ENCODE measurements around the gene RAP1GAP.
"Not testable (repeated sequence)": the region's sequence is repeated elsewhere in the genome, so short reads cannot be mapped to it uniquely, and the experiment has no call there.

Gene RAP1GAP

DNA sequence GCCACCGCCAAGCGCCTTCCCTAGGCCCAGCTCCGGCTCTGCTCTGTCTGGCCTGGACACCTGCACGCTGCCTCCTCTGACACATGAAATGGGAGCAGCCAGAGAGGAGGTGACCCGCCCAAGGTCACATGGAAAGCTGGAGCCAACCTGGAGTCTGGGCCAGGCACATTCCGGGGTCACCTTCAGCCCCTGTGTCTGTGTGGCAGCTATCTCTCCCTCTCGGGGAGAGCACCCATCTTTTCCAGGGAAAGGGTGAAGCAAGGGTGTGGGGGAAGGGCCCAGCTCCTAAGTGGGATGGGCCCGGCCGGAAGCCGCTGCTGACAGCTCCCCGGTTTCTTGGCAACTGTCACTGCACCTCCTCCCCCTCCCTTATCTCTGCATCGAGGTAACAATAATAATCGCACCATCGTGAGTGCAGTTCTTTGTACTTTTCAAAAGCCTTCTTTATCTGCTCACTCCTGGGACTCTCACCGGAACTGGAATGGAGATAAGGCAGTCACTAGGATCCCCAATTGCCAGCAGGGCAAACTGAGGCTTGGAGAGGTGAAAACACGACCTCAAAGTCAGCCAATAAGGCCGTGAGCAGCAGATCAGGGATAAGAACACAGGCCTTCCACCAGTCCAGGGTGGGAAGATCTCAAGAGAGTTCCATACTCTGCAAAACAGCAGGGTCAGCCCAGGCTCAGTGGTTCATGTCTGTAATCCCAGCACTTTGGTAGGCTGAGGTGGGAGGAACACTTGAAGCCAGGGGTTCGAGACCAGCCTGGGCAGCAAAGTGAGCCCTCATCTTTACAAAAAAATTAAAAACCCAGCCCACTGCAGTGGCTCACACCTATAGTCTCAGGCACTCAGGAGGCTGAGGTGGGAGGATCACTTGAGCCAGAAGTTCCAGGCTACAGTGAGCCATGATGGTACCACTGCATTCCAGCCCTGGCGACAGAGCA is 36.9 kb downstream of the RAP1GAP start:
- H3K4me3 ChIP-seq (ENCODE audit: low read depth, low read length): no peak overlapping the region
- no peak for DNase-seq (ENCODE audit: low read depth)

DNA sequence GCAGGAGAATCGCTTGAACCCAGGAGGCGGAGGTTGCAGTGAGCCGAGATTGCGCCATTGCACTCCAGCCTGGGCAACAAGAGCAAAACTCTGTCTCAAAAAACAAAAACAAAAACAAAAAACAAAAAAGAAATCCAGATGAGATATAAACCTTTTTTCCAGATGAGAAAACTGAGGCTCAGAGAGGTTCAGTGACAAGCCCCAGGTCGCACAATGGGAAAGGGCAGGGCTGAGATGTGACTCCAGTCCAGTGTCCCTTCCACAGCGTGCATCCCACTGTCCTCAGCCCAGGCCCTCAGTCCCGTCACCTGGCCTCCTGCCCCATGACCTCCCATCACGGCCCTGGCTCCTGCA is 37.6 kb downstream of the RAP1GAP start:
- not testable (repeated sequence) for DNase-seq (ENCODE audit: low read depth); H3K4me3 ChIP-seq (ENCODE audit: low read depth, low read length)

DNA sequence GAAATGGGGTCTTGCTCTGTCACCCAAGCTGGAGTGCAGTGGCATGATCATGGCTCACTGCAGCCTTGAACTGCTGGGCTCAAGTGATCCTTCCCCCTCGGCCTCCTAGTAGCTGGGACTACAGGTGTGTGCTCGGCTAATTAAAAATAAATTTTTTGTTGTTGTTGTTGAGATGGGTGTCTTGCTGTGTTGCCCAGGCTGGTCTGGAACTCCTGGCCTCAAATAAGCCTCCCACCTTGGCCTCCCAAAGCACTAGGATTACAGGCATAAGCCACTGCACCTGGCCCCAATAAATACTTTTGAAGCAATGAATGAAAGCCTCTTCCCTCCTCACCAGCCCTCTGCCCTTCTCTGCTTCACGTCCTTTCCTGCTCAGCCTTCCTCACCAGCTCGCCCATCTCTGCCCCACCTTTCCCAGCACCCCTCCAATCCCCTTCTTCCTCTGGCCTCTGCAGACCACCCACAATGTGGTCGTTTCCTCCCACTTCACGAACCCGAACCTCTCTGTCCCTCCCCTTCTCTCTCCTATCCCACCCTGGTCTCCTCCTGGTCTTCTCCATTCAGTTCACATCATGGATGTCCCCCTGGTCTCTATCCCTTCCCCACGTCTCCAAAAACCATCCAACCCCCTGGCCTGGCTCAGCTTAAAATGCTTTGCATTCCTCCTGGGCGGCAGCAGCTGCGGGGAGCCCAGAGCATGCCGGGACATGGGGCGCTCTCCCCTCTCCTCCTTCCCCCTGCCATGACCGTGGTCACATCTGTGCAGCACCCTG is 38.4 kb downstream of the RAP1GAP start:
- no peak for DNase-seq (ENCODE audit: low read depth)
- H3K4me3 ChIP-seq (ENCODE audit: low read depth, low read length): no peak overlapping the region

DNA sequence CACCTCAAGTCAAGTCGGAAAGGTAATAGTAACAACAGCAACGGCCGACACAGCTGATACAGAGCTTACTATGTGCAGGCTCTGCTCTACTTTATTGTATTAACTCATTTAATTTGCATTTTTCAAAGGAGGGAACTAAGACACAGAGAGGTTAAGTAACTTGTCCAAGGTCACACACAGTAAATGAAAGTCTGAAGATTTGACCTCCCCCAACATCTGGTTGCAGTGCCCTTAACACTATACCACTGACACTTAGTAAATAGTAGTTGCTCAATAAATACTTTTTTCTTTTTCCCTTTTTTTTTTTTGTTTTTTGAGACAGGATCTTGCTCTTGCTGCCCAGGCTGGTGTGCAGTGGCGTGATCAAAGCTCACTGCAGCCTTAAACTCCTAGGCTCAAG is 39.2 kb downstream of the RAP1GAP start:
- no peak for DNase-seq (ENCODE audit: low read depth)
- H3K4me3 ChIP-seq (ENCODE audit: low read depth, low read length): no peak overlapping the region

DNA sequence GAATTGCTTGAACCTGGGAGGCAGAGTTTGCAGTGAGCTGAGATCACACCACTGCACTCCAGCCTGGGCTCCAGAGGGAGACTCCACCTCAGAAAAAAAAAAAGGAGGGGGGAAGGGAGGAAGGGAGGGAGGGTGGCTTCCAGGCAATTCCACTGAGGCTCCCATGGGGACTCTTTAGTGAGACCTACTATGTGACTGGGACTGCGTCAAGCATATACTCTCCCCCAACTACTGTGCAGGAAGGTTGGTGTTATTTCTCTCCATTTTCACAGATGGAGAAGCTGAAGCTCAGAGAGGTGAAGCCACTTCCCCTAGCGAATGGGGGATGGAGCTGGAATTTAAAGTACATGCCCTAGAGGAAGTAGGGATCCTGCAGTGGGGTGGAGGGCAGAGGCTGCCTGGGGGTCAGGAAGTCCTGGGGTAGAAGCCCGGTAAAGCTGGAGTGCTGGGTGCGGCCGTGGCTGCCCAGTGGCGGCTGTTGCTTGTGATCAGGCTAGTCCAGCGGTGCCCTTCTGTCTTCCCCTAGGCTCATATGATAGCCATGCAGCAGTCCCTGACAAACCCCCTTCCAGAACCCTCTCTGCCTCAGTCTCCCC is 40.3 kb downstream of the RAP1GAP start:
- DNase-seq (ENCODE audit: low read depth): no peak
- no peak overlapping the region for H3K4me3 ChIP-seq (ENCODE audit: low read depth, low read length)

DNA sequence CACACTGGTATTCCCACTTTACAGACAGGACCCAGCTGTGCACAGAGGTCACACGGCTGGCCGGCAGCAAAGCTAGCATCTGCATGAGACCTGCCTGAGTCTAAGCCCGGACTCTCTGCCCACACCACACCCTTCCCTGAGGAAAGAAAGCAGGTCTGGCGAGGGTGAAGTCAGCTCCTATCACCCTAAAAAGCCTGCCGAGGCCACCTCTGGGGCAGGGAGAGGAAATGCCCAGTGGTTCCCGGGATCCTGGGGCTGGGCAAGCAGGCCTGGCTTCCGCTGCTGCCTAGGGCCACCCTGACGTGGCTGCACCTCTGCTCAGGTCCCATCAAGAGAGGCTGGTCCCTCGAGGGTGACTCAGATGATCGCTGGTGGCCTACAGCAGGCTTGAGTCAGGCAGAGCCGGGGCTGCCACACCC is 42.2 kb downstream of the RAP1GAP start:
- no peak for DNase-seq (ENCODE audit: low read depth)
- H3K4me3 ChIP-seq (ENCODE audit: low read depth, low read length): no peak overlapping the region

DNA sequence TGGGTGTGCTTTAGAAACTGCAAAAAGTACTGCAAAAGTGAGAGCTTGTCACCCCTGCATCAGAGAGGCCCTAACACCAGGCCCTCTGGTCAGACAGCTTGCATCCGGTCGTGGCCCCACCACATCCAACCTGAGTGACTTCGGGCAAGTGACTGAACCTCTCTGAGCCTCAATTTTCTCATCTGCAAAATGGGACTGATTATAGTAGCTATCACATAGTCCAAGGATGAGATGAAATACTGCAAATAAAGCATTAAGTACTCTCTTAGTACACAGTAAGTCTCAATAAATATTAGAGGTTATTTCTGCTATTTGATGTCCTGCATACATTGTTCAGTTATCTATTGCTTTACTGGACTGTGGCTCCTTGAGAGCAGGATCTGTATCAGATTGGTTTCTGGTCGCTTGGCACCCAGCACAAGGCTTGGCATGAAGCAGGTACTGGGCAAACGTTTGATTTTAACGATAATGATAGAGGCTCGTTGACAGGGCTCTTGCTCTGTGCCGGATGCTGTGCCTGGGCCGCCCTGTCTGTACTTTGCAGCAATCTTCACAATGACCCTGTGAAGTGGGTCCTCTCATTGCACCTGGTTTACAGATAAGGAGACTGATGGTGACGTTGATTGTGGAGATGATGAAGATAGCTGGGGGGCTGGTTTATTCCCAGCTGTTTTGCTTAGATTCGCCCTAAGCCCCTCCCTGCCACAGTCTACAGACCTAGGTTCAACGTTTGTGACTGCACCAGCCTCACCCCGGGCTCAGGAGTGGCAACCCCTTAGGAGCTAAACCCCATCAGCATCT is 43.6 kb downstream of the RAP1GAP start:
- no peak for DNase-seq (ENCODE audit: low read depth)
- H3K4me3 ChIP-seq (ENCODE audit: low read depth, low read length): no peak overlapping the region

DNA sequence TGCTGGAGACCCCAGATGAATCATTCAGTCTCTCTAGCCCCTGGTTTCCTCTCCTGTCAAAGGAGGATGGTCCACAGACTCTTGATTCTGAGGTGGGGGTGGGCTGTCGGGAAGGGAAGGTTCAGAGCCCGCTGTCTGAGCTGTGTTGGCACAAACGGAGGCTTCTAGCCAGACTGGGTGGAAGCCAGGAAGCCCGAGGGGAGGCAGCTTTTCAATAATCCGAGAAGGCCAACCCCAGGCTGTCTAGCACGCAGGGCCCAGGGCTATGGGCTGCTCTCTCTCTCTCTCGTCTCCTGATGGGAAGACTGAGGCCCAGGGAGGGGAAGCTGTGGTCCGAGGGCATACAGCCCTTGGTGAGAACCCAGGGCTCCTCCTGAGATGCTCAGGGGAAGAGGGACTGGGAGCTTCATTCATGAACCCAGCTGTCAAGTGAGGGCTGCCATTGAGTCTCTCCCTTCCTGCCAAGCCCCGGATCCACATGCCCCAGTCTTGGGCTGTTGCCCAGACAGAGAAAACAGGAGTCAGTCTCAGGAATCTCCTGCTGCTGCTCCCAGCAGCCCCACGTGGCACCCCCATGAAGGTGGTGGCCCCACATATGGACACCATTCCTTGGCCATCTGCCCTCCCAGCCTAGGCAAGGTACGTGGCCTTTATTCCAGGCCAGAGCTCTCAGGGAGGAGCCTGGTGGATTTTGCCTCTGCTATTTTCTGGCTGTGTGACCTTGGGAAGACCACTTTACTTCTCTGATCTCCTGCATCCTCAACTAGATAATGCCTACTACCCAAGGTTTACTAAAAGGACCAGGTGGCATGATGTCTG is 44.4 kb downstream of the RAP1GAP start:
- no peak for DNase-seq (ENCODE audit: low read depth)
- no peak overlapping the region for H3K4me3 ChIP-seq (ENCODE audit: low read depth, low read length)

DNA sequence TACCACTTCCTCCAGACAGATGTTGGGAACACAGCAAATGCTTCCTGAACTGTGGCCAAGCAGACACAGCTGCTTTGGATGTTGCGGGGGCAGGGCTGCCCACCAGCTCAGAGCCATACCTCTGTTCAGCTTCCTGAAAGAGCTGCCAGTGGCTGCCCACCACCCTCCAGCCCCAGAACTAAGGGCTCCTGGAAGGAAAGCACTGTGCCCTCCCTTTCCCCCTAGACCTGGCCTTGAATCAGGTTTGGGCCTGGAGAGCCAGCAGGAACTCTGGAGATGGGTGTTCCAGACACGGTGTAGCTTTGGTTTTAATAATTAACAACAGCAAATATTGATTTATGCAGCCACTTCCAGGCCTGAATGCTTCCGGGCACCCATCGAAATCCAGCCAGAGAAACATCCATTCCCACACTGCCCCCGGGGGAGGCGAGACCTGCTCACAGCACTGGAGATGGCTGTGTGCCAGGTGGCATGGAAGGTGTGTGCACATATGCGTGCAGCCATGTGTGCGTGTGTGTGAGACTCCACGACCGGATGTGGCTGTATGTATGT is 45.7 kb downstream of the RAP1GAP start:
- H3K4me3 ChIP-seq (ENCODE audit: low read depth, low read length): no peak overlapping the region
- DNase-seq (ENCODE audit: low read depth): no peak

DNA sequence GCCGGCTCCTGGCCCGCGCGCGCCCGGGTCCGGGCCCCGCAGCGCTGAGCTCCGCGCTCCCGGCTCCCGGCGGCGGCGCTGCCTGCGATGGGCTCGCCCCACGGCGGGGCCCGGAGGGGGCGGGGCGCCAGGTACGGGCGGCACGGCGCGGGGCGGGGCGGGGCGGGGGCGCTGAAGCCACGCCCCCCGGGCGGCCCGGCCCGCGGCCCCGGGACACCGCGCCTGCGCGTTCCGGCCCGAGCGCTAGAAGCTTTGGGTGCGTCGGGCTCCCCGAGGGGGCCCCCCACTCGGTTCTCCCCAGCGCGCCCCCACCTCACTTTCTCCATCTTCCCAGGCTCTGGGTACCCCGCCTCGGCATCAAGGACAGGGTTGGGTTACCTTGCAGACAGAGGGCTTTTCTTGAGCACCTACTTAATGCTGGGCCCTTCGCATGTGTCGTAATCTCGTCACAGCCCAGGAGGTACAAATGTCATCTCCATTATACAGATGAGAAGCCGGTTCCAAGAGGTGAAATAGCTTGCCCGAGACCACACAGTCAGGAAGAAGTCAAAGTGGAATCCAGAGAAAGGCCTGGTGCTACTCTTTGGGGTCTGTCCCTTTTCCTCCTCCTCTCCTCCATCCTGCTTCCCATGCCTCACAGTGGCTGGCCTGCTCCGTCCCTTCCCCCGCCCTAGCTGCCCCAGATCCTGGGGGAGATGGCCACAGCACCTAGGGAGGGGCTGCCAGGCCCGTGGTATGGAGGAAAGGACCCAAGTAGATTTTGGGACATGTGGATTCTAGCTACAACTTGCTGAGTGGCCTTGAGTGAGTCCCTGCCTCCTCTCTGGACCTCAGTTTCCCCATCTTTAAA is 46.5 kb downstream of the RAP1GAP start:
- DNase-seq (ENCODE audit: low read depth): no peak
- peak overlapping the region; percentile 40 for H3K4me3 ChIP-seq (ENCODE audit: low read depth, low read length)

DNA sequence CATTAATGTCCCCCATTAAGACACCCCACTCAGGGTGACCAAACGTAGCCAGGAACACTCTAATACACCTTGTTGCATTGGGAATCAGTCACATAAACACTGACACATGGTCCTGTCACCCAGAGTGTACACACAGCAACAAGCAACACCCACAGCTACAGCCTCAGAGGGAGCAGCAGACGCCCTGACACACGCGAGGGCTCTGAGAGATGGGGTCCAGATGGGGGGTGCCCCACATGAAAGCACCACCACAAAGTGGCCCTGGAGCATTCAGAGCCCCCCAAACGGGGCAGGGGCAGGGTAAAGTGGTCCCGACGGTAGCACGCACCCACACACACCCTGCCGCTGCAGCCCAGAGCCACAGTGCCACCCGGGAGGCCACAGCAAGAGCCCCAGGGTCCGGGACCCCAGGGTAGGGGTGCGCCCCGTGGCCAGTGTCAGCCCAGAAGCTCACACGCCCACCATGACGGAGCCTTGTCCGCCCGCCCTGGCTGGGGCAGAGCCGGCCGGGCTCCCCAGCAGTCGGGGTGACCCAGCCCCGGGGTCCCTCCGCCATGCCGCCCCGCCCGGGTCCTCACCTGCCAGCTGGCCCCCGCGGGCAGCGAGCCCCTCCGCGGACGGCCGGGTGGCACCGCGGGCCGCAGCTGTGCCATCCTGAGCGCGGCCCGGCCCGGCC is 47.3 kb downstream of the RAP1GAP start:
- DNase-seq (ENCODE audit: low read depth): no peak
- peak overlapping the region; percentile 15 for H3K4me3 ChIP-seq (ENCODE audit: low read depth, low read length)

DNA sequence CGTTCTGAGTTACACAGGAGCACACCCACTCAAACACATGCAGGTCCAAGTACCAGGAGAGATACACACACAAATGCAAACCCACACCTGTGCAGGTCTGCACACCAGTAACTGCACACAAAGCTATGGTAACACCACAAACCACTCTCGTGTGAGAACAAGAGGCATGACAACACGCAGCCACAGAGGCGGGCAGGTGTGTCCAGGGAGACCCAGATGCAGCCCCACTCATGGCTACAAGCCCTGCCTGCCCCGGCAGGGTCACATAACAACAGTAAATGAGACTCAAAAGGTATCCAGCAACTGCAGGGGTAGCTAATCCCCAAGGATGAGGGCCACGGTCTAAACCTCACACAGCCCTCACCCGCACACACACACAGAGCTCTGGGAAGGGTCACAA is 48.1 kb downstream of the RAP1GAP start:
- no peak overlapping the region for H3K4me3 ChIP-seq (ENCODE audit: low read depth, low read length)
- DNase-seq (ENCODE audit: low read depth): no peak

DNA sequence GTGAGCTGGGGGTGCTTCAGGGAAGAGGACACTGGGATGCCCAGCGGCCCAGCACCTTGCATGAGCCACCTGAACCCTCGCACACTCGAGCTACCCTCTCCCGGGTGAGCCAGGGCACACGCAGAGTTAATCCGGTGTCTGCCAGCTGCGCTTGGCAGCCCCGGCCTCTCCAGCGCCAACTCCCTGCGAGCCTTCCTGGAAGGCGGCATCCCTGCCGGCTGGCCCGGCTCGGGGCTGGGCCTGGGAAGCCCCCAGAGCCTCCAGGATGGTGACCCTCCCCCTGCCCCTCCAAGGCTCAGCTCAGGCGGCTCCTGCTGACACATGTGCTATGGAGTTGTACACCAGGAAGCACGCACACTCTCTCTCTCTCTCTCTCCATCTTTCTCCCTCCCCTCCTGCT is 48.7 kb downstream of the RAP1GAP start:
- no peak for DNase-seq (ENCODE audit: low read depth)
- no peak overlapping the region for H3K4me3 ChIP-seq (ENCODE audit: low read depth, low read length)

DNA sequence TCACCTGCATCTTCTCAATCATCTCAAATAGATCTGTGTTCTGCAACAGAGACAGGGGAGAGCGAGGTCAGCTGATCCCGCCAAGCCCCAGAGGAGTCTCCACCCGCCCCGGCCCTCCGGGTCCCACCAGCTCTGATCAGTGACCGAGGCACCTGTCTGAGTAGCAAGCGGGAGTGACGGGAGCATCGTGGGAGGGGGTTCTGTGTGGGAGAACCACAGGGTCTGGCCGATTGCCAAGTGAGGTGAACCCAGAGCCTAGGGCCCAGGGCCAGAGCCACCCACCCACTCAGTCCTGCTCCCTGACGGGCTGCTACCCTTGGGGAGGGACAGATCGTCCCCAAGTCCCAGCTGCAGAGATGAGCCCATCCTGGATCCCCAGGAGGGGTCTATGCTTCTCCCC is 49.1 kb downstream of the RAP1GAP start:
- H3K4me3 ChIP-seq (ENCODE audit: low read depth, low read length): no peak overlapping the region
- DNase-seq (ENCODE audit: low read depth): no peak

DNA sequence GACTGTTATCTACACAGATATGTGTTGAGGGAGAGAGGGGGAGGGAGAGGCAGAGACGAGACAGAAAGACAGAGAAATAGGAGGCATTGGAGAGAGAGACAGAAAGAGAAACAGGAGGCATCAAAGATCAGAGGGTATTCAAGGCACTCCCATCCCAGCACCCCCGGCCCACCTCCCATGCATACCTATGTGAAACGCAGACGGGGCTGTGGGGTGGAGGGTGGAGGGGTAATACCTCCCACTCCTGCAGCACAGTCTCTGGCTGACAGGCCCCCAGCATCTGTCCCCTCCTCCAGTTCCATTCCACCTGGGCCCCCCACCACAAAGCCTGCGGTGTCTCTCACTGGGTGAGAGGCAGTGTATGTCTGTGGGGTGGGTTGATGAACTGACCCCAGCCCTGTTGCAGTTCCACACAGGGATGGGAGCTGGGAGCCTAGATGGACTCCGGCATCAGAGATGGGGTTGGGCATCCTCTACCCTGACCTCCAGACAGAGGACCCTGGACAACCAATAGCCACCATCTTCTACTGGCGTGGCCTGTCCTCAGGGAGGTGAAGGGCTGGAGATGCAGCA is 49.7 kb downstream of the RAP1GAP start:
- no peak overlapping the region for H3K4me3 ChIP-seq (ENCODE audit: low read depth, low read length)
- DNase-seq (ENCODE audit: low read depth): no peak

DNA sequence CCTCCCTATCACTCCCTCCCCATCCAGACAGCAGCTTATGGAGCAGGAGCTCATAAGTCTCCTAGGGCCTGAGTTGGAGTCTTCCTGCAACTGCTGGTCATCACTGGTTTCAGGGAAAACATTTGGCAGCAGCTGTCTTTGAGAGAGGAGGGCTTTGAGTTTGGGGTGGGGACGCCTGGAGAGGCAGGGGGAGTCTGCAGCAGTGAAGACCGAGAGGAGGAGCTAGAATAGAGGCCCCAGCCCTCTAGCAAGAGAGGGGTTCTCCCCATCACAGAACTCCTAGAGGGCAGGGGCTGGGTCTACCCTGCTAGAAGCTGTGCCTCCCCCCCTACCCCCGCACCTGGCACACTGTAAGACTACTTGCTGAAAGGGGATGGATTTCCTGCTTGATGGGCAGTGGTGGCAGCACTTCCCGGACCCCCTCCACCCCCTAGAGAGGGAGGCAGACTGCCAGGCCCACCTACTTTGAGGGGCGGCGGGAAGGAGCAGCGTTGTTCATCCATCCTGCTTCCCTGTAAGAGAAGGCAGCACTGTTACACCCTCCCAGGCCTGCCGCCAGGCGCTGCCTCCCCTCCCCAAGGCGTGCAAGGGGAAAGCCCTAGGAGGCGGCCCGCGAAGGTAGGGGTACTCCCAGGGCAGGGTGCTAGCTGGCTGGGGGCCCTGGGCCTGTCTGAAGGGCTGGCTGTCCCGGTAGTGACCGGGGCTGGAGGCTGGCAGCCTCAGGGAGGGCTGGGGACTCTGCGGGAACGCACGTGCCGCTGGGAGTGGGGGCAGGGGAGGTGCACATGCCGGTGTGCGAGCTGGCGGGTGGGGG is 50.4 kb downstream of the RAP1GAP start:
- H3K4me3 ChIP-seq (ENCODE audit: low read depth, low read length): no peak overlapping the region
- no peak for DNase-seq (ENCODE audit: low read depth)
